ENCODE measurements around the gene C9orf43. TPM values are rescaled to one million over a fixed set of nuclear protein-coding genes. Genes with fewer than 3 reads are reported as not detected.

C9orf43 gene
- total RNA-seq, 4 donors from 2014 or later: 0.54 to 2.5 (median 1.7) TPM; not detected in 1

- WGBS, 2 donors (ENCODE audit: low coverage in 1 of 2): 97% methylated on average over 6 of the region's 13 CpGs; no CpG with 5 or more reads in 1 of the 2 donors
- no peaks in the 10 kb centered on the region for H3K4me1 ChIP-seq
- H3K9me3 ChIP-seq: no peaks in the 10 kb centered on the region
- peaks cover 0 to 75% of the 10 kb centered on the region in 2 donors for H3K36me3 ChIP-seq
- H3K27me3 ChIP-seq: no peaks in the 10 kb centered on the region
- TF ChIP-seq CTCF (IDR thresholded peaks at IDR 0.05) (no peak), EP300 (IDR thresholded peaks at IDR 0.05) (no peak), POLR2AphosphoS5 (IDR thresholded peaks at IDR 0.05) (no peak), POLR2A (IDR thresholded peaks at IDR 0.05) (no peak)
- no peak for ATAC-seq
- H3K4me3 ChIP-seq: no peak overlapping the region
- no peak overlapping the region for H3K27ac ChIP-seq
Measured at GRCh38 chr9:113388833-113389232, 21.7 kb upstream of the C9orf43 start.

GRCh38 chr9:113389451-113389850, 21.1 kb upstream of the C9orf43 start:
- Histone ChIP-seq H3K36me3 (peaks cover 0 to 80% of the 10 kb centered on the region in 2 donors), H3K4me3 (no peak overlapping the region), H3K4me1 (no peaks in the 10 kb centered on the region), H3K9me3 (no peaks in the 10 kb centered on the region), H3K27ac (no peak overlapping the region), H3K27me3 (no peaks in the 10 kb centered on the region)
- no peak for ATAC-seq
- TF ChIP-seq CTCF (IDR thresholded peaks at IDR 0.05) (no peak), POLR2A (IDR thresholded peaks at IDR 0.05) (no peak), POLR2AphosphoS5 (IDR thresholded peaks at IDR 0.05) (no peak)
- WGBS, 2 donors (ENCODE audit: low coverage in 1 of 2): 80% methylated on average over 1 of the region's 11 CpGs; no CpG with 5 or more reads in 1 of the 2 donors

GRCh38 chr9:113390192-113390960, 20.2 kb upstream of the C9orf43 start:
- H3K4me1 ChIP-seq: no peaks in the 10 kb centered on the region
- no peak for TF ChIP-seq POLR2AphosphoS5 (IDR thresholded peaks at IDR 0.05)
- no peaks in the 10 kb centered on the region for H3K9me3 ChIP-seq
- H3K27me3 ChIP-seq: no peaks in the 10 kb centered on the region
- H3K36me3 ChIP-seq: peaks cover 0 to 83% of the 10 kb centered on the region in 2 donors
- H3K27ac ChIP-seq: no peak overlapping the region
- H3K4me3 ChIP-seq: no peak overlapping the region
- WGBS, 2 donors (ENCODE audit: low coverage in 1 of 2): 88 to 100% methylated on average over 1 to 4 of the region's 17 CpGs
- no peak for ATAC-seq

- ATAC-seq: no peak
- H3K27me3 ChIP-seq: no peaks in the 10 kb centered on the region
- no peak for TF ChIP-seq EP300 (IDR thresholded peaks at IDR 0.05)
- no peak for TF ChIP-seq CTCF (IDR thresholded peaks at IDR 0.05)
- TF ChIP-seq POLR2A (IDR thresholded peaks at IDR 0.05): no peak
- no peak for TF ChIP-seq POLR2AphosphoS5 (IDR thresholded peaks at IDR 0.05)
- 100% methylated on average over 2 of the region's 7 CpGs for WGBS, 2 donors (ENCODE audit: low coverage in 1 of 2)
- no peaks in the 10 kb centered on the region for H3K9me3 ChIP-seq
- H3K36me3 ChIP-seq: peaks cover 0 to 84% of the 10 kb centered on the region in 2 donors
- no peak overlapping the region for H3K4me3 ChIP-seq
- H3K27ac ChIP-seq: no peak overlapping the region
- no peaks in the 10 kb centered on the region for H3K4me1 ChIP-seq
Measured at GRCh38 chr9:113391917-113392316, 18.6 kb upstream of the C9orf43 start.

GRCh38 chr9:113393281-113393680, 17.3 kb upstream of the C9orf43 start:
- Histone ChIP-seq H3K4me3 (no peak overlapping the region), H3K27me3 (no peaks in the 10 kb centered on the region), H3K27ac (no peak overlapping the region), H3K36me3 (peaks cover 0 to 72% of the 10 kb centered on the region in 2 donors), H3K4me1 (no peaks in the 10 kb centered on the region), H3K9me3 (no peaks in the 10 kb centered on the region)
- TF ChIP-seq POLR2AphosphoS5 (IDR thresholded peaks at IDR 0.05) (no peak), POLR2A (IDR thresholded peaks at IDR 0.05) (no peak), CTCF (IDR thresholded peaks at IDR 0.05) (no peak), EP300 (IDR thresholded peaks at IDR 0.05) (no peak)
- ATAC-seq: no peak
- no CpG with 5 or more reads among the region's 7 CpGs for WGBS, 2 donors (ENCODE audit: low coverage in 1 of 2)

Measured in gastroesophageal sphincter (tissue), 4 donors.